Suppressor macrophage treated with lipopolysaccharide for 4 hours (primary cell): ENCODE data around the gene FCN3.

Experiments
- DNase-seq: peaks from one replicate; pipeline ENCODE4 v3.0.0-alpha.2; 2020

Gene FCN3

GRCh38 chr1:27379564-27380122, 5.0 kb upstream of the FCN3 start:
- no peak for DNase-seq

GRCh38 chr1:27377760-27378495, 3.3 kb upstream of the FCN3 start:
- DNase-seq: no peak

GRCh38 chr1:27372808-27373690, 1.6 kb downstream of the FCN3 start:
- DNase-seq: no peak

GRCh38 chr1:27372022-27372807, 2.4 kb downstream of the FCN3 start:
- no peak for DNase-seq

GRCh38 chr1:27368869-27369582, 5.6 kb downstream of the FCN3 start:
- no peak for DNase-seq

- no peak for DNase-seq
These were observed 7.4 kb downstream of the FCN3 start for GRCh38 chr1:27367160-27367650.

- DNase-seq: peak; percentile 74
These were observed 8.0 kb downstream of the FCN3 start, which contains the start of gene MAP3K6 for GRCh38 chr1:27366411-27367159. Gene MAP3K6 (minus strand): TSS chr1:27366961. CDS start chr1:27366597, 364 bp downstream.

GRCh38 chr1:27366113-27366410, 8.6 kb downstream of the FCN3 start:
- DNase-seq: peak; percentile 77

GRCh38 chr1:27365372-27366112, 9.1 kb downstream of the FCN3 start:
- peak; percentile 91 for DNase-seq

GRCh38 chr1:27364696-27365371, 9.8 kb downstream of the FCN3 start:
- no peak for DNase-seq

- no peak for DNase-seq
These were observed 10.6 kb downstream of the FCN3 start for GRCh38 chr1:27363766-27364695.

GRCh38 chr1:27361553-27361952, 13.1 kb downstream of the FCN3 start:
- no peak for DNase-seq

GRCh38 chr1:27361044-27361402, 13.6 kb downstream of the FCN3 start:
- DNase-seq: no peak

- DNase-seq: no peak
These were observed 14.2 kb downstream of the FCN3 start for GRCh38 chr1:27360159-27361043.

GRCh38 chr1:27359822-27360158, 14.8 kb downstream of the FCN3 start:
- no peak for DNase-seq

GRCh38 chr1:27358928-27359313, 15.7 kb downstream of the FCN3 start:
- no peak for DNase-seq

GRCh38 chr1:27358038-27358927, 16.3 kb downstream of the FCN3 start:
- DNase-seq: no peak
